Activated CD8-positive, alpha-beta T cell treated with anti-CD3 and anti-CD28 coated beads for 36 hours (primary cell): ENCODE data around the gene LMF1. TPM values are rescaled to one million over a fixed set of nuclear protein-coding genes. Genes with fewer than 3 reads are reported as not detected.

ENCODE experiments used
- ATAC-seq: fragments of 200-7000 bp; cut with Tn5 transposase; one replicate; pipeline ENCODE4 v1.10.0; 2021; ENCODE audit warnings: mild to moderate bottlenecking, moderate library complexity
- CTCF ChIA-PET: fragments of 350-600 bp; sonication (Branson Sonifier 250); formaldehyde crosslinking; loops from one replicate; lab custom pipeline; 2021; ENCODE audit warnings: antibody characterized with exemption; lab: Charles Lee
- POLR2A ChIA-PET: fragments of 350-600 bp; sonication (Branson Sonifier 250); formaldehyde crosslinking; loops from one replicate; lab custom pipeline; 2021; ENCODE audit warnings: antibody characterized with exemption; lab: Charles Lee
- DNase-seq: peaks from one replicate; pipeline ENCODE4 v3.0.0-alpha.2; 2020
- H3K27ac Mint-ChIP-seq: one replicate; pipeline ENCODE4 v1.8.0; 2021; ENCODE audit warnings: mild to moderate bottlenecking, mixed read lengths
- H3K27me3 Mint-ChIP-seq: one replicate; pipeline ENCODE4 v1.8.0; 2021; ENCODE audit warnings: mixed read lengths
- H3K36me3 Mint-ChIP-seq: one replicate; pipeline ENCODE4 v1.8.0; 2021; ENCODE audit warnings: low read depth, mixed read lengths
- H3K4me1 Mint-ChIP-seq: one replicate; pipeline ENCODE4 v1.8.0; 2021; ENCODE audit warnings: low read depth, mixed read lengths
- H3K4me3 Mint-ChIP-seq: one replicate; pipeline ENCODE4 v1.8.0; 2021; ENCODE audit warnings: mild to moderate bottlenecking, moderate library complexity, mixed read lengths
- H3K9me3 Mint-ChIP-seq: one replicate; pipeline ENCODE4 v1.8.0; 2021; ENCODE audit warnings: mixed read lengths
- intact Hi-C: fragments of 100-400 bp; cut with micrococcal nuclease; formaldehyde crosslinking; loops from one replicate; pipeline ENCODE4 v1.10.0; 2022
- total RNA-seq, 2 experiments: library from RNA; stranded (reverse); gene quantifications; one replicate each; pipeline ENCODE4 v1.2.3, GENCODE V29; 2021
- TF ChIP-seq, protein P1 (sequence below): fragments of 200-600 bp; IDR thresholded peaks from one replicate; pipeline ENCODE4 v1.8.0; 2022; ENCODE audit warnings: antibody characterized with exemption, mild to moderate bottlenecking

The LMF1 gene
- total RNA-seq, 2 experiments from 2014 or later = 8.7 to 9.7 TPM

DNA sequence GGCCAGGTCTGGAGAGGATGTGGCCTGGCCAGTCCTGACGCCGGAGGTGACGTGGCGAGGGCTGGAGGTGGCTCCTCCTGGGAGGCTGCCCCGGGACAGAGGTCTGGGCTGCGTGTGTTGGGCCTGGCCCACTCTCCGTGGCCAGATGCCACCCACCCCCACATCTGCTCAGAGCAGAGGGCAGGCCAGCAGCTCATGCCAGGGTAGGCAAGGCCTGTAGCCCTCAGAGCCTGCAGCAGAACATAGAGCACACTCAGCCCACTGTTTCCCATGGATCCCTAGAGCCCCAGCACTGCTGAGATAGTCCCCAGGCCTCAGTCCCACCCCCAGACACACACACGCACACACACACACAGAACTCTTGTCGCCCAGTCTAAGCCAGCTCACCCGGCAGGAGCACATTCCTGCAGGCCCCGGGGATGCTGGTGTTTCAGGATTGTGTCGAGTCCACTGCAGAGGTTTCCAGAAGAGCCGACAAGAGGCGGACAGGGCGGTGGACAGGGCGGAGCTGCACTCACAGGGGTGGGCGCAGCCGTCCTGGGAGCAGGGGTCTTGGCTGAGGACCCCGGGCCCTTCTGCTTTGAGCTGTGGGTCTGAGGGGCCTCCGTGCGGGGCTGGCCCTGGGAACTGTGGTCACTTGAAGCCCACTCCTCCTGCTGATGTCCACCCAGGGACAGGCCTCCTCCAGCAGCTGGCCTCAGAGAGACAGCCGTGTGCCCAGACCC lies 44.1 kb upstream of the LMF1 start:
- ATAC-seq = no peak
- intact Hi-C loops = no loop called here
- H3K36me3 Mint-ChIP-seq = no peaks in the 10 kb centered on the region
- TF ChIP-seq, protein P1, sequence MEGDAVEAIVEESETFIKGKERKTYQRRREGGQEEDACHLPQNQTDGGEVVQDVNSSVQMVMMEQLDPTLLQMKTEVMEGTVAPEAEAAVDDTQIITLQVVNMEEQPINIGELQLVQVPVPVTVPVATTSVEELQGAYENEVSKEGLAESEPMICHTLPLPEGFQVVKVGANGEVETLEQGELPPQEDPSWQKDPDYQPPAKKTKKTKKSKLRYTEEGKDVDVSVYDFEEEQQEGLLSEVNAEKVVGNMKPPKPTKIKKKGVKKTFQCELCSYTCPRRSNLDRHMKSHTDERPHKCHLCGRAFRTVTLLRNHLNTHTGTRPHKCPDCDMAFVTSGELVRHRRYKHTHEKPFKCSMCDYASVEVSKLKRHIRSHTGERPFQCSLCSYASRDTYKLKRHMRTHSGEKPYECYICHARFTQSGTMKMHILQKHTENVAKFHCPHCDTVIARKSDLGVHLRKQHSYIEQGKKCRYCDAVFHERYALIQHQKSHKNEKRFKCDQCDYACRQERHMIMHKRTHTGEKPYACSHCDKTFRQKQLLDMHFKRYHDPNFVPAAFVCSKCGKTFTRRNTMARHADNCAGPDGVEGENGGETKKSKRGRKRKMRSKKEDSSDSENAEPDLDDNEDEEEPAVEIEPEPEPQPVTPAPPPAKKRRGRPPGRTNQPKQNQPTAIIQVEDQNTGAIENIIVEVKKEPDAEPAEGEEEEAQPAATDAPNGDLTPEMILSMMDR = no peak
- no peak overlapping the region for H3K27ac Mint-ChIP-seq
- no peak overlapping the region for H3K4me3 Mint-ChIP-seq
- DNase-seq = no peak
- H3K4me1 Mint-ChIP-seq = no peaks in the 10 kb centered on the region
- H3K9me3 Mint-ChIP-seq = no peaks in the 10 kb centered on the region
- ChIA-PET POLR2A (no interaction called here), CTCF (no interaction called here)
- H3K27me3 Mint-ChIP-seq = no peaks in the 10 kb centered on the region

DNA sequence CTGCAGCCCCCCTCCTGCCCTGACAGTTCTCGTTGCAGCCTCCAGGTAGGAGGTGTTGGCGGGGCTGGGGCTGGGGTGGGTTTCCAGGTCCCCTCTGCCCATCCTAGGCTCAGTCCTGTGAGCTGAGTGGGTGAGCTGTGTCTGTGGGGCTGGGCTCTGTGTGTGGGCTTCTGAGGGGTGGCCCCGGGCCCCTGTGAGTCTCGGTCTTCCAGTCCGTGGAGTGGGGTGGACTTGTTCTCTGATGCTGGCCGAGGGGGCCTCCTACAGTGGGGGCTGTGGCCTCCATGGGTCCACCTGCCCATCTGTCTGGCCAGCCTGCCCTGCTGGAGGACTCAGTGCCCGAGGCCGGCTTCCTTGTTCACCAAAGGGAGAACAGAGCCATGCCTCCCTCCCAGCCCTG lies 43.4 kb upstream of the LMF1 start:
- intact Hi-C loops = no loop called here
- ChIA-PET POLR2A (no interaction called here), CTCF (no interaction called here)
- no peak for DNase-seq
- Mint-ChIP-seq H3K4me1 (no peaks in the 10 kb centered on the region), H3K4me3 (no peak overlapping the region), H3K27me3 (no peaks in the 10 kb centered on the region), H3K36me3 (no peaks in the 10 kb centered on the region), H3K9me3 (no peaks in the 10 kb centered on the region), H3K27ac (no peak overlapping the region)
- ATAC-seq = no peak
- TF ChIP-seq, protein P1 = no peak

DNA sequence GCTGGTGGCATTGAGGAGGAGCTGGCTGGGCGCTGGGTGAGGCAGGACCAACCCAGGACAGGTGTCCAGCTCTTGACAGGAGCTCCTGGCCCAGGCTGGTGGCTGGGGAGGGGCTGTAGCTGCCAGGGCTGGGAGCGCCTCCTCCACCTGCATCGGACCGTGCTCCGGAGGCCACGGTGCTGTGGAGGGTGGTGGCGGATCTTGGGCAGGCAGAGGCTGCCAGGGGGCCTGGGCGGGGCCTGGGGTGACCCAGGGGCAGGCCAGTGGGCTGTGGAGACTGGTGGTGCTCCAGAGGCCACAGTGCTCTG lies 42.8 kb upstream of the LMF1 start:
- POLR2A ChIA-PET = no interaction called here
- intact Hi-C loops = no loop called here
- Mint-ChIP-seq H3K4me1 (no peaks in the 10 kb centered on the region), H3K4me3 (no peak overlapping the region), H3K9me3 (no peaks in the 10 kb centered on the region), H3K27me3 (no peaks in the 10 kb centered on the region), H3K36me3 (no peaks in the 10 kb centered on the region), H3K27ac (no peak overlapping the region)
- ATAC-seq = no peak
- TF ChIP-seq, protein P1 = no peak
- no peak for DNase-seq
- CTCF ChIA-PET = no interaction called here

DNA sequence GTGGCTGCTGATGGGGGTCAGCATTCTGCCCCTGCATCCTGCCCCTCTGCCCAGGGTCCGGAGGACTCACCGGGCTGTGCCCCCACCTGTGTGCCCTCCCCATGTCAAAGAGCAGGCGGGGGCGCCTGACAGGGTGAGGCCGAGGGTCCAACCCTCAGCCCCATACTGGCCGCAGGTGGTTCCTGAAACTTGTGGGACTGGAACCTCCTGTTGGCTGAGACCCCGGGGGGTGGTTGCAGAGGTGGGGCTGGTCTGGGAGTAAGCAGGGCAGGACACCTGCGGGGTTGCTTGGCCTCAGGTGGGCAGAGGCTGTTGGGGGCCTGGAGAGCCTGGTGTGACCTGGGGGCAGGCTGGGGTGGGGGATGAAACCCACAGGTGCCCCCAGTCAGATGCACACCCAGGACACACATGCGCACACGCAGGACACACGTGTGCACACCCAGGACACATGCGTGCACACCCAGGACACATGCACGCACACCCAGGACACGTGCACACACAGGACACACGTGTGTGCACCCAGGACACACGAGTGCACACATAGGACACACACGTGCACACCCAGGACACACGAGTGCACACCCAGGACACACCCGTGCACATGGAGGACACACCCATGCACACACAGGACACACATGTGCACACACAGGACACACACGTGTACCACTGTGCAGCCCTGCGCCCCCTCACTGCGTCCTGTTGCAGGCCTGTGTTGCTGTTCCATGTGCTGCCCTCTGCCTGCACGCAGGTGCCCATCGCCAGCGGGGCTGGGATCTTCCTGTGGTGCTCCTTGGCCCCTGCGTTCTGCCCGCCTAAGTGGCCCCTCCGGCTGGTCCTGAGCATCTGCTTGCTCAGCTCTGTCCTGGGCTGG lies 42.2 kb upstream of the LMF1 start:
- intact Hi-C loops = no loop called here
- ATAC-seq (no peak), DNase-seq (no peak)
- no peak overlapping the region for H3K4me3 Mint-ChIP-seq
- no peaks in the 10 kb centered on the region for H3K9me3 Mint-ChIP-seq
- CTCF ChIA-PET = no interaction called here
- H3K27me3 Mint-ChIP-seq = no peaks in the 10 kb centered on the region
- no peak overlapping the region for H3K27ac Mint-ChIP-seq
- TF ChIP-seq, protein P1 = no peak
- POLR2A ChIA-PET = no interaction called here
- no peaks in the 10 kb centered on the region for H3K36me3 Mint-ChIP-seq
- no peaks in the 10 kb centered on the region for H3K4me1 Mint-ChIP-seq

DNA sequence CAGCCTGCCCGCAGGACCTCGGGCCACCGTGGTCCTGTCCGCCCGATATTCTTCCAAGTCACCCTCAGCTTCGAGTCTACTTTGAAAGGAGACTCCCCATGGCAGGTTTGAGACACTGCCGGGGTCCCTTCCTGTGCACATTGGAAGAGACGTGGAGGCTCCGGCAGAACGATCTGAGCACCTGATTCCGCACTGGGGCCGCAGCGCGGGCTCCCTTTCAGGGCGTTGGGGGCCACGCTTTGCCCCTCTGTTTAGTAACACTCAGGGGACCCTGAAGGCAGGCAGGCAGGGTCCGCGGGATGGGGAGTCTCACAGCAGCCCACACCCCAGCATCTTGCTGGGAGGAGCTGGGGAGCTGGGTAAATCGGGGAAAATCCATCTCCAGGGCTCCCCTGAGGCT lies 41.4 kb upstream of the LMF1 start:
- ChIA-PET CTCF (no interaction called here), POLR2A (no interaction called here)
- DNase-seq = no peak
- Mint-ChIP-seq H3K4me1 (no peaks in the 10 kb centered on the region), H3K27me3 (no peaks in the 10 kb centered on the region), H3K27ac (no peak overlapping the region), H3K4me3 (no peak overlapping the region), H3K9me3 (no peaks in the 10 kb centered on the region), H3K36me3 (no peaks in the 10 kb centered on the region)
- intact Hi-C loops = no loop called here
- no peak for ATAC-seq
- TF ChIP-seq, protein P1 = no peak
